Muscle of back (tissue), 10 donors: Measurements from ENCODE around the gene WDR54. TPM values are rescaled to one million over a fixed set of nuclear protein-coding genes. Genes with fewer than 3 reads are reported as not detected.

ENCODE experiments used
- polyA plus RNA-seq, 10 donors: library from polyadenylated mRNA; unstranded; fragments of 120-200 nt; gene quantifications; one replicate each; pipeline ENCODE4 v1.2.1, GENCODE V29; 2013; ENCODE audit not compliant: insufficient read length in 10 of 10

The WDR54 gene
- polyA plus RNA-seq, 10 donors: 7.8 to 17.2 (median 9.9) TPM

Other genes with a start within 250 kb of the WDR54 start
- gene MOB1A, start 242.9 kb upstream of the WDR54 start, polyA plus RNA-seq: 10 to 100 TPM; 43.1 to 63.8 (median 54.9) TPM
- gene MTHFD2, start 223.1 kb upstream of the WDR54 start, polyA plus RNA-seq: 10 to 100 TPM; 25.3 to 36.8 (median 31.3) TPM
- 1 to 10 TPM; 1.4 to 3.9 (median 2.2) TPM for gene SLC4A5, start 78.3 kb upstream of the WDR54 start, polyA plus RNA-seq
- 100 to 1,000 TPM in 4 of 10 donors, 10 to 100 TPM in 6; 84.0 to 108 (median 97.6) TPM for gene DCTN1, start 41.4 kb upstream of the WDR54 start, polyA plus RNA-seq
- gene C2orf81, start 111 bp upstream of the WDR54 start, polyA plus RNA-seq: 1 to 10 TPM; 1.7 to 3.2 (median 2.4) TPM
- gene RTKN, start 20.2 kb downstream of the WDR54 start, polyA plus RNA-seq: 10 to 100 TPM; 35.1 to 64.2 (median 43.2) TPM
- 10 to 100 TPM; 15.4 to 24.6 (median 18.0) TPM for gene INO80B, start 33.4 kb downstream of the WDR54 start, polyA plus RNA-seq
- gene WBP1, start 36.7 kb downstream of the WDR54 start, polyA plus RNA-seq: 10 to 100 TPM; 46.2 to 59.2 (median 53.5) TPM
- 10 to 100 TPM; 22.2 to 40.7 (median 32.6) TPM for gene MOGS, start 43.7 kb downstream of the WDR54 start, polyA plus RNA-seq
- 10 to 100 TPM; 33.2 to 83.6 (median 56.9) TPM for gene MRPL53, start 51.0 kb downstream of the WDR54 start, polyA plus RNA-seq
- gene CCDC142, start 61.3 kb downstream of the WDR54 start, polyA plus RNA-seq: 10 to 100 TPM in 3 of 10 donors, 1 to 10 TPM in 7; 4.8 to 11.4 (median 7.1) TPM
- gene TTC31, start 61.4 kb downstream of the WDR54 start, polyA plus RNA-seq: 10 to 100 TPM; 15.1 to 21.6 (median 18.0) TPM
- gene LBX2, start 77.9 kb downstream of the WDR54 start, polyA plus RNA-seq: 1 to 10 TPM in 5 of 10 donors, under 1 TPM in 5; 0.52 to 1.6 (median 0.94) TPM
- 10 to 100 TPM; 10.3 to 16.0 (median 12.5) TPM for gene PCGF1, start 86.0 kb downstream of the WDR54 start, polyA plus RNA-seq
- gene TLX2, start 92.7 kb downstream of the WDR54 start, polyA plus RNA-seq: under 1 TPM in 2 of 10 donors, not detected in 8; 0.08 to 0.14 TPM
- under 1 TPM in 5 of 10 donors, not detected in 5; 0.13 to 0.33 (median 0.16) TPM for gene DQX1, start 104.5 kb downstream of the WDR54 start, polyA plus RNA-seq
- gene AUP1, start 108.0 kb downstream of the WDR54 start, polyA plus RNA-seq: 10 to 100 TPM; 52.6 to 85.2 (median 63.4) TPM
- 10 to 100 TPM; 22.5 to 32.7 (median 26.9) TPM for gene HTRA2, start 108.2 kb downstream of the WDR54 start, polyA plus RNA-seq
- 1 to 10 TPM; 6.4 to 9.8 (median 7.6) TPM for gene LOXL3, start 132.2 kb downstream of the WDR54 start, polyA plus RNA-seq
- 1 to 10 TPM; 5.3 to 8.4 (median 6.4) TPM for gene DOK1, start 133.0 kb downstream of the WDR54 start, polyA plus RNA-seq
- gene M1AP, start 226.6 kb downstream of the WDR54 start, polyA plus RNA-seq: under 1 TPM; 0.21 to 0.51 (median 0.28) TPM
- gene SEMA4F, start 232.5 kb downstream of the WDR54 start, polyA plus RNA-seq: 1 to 10 TPM; 2.4 to 5.6 (median 3.1) TPM